NCI-H2107 treated with DMSO at 0.1 percent for 48 hours (cell line): Measurements from ENCODE around the gene ZNF654.
"Not testable (repeated sequence)": the region's sequence is repeated elsewhere in the genome, so short reads cannot be mapped to it uniquely, and the experiment has no call there.

Source experiments
- DNase-seq: peaks from one replicate; lab custom pipeline; 2025; ENCODE audit not compliant: unreplicated experiment; lab: John Stamatoyannopoulos, UW

Gene ZNF654

DNA sequence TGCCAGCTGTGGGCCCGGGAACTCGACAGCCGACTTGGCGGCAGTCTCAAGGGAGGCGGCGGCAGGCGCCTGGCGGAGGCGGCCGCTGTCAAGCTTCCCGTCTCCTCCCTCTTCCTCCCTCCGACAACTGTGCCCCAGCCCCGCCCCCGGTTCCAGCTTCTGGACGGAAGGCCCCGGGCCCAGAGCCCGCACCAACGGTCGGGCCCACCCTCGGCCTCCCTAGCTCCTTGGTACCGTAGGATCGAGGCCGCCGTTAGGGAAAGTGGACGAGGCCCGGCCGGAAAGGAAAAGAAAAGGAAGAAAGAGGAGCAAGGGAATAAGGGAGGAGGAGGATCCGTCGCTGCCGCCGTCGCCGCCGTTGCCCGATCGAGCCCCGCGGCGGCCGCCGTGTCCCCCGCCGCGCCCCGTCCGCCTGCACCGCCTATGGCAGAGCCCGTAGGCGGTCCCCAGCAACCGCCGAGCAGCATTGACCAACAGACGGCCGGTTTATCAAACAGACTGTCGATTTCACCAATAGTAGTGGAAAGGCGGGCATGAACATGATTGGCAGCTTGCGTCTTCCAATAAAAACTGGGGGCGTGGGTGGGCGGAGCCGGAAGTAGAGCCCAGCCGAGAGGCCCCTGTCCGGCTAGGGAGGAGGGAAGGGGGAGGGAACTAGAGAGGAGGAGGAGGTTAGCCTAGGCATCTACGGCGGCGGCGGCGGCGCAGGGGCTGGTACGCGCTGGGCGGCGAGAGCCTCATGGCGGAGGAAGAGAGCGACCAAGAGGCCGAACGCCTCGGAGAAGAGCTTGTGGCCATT is at the start of gene ZNF654, which contains the start of gene CGGBP1:
Gene ZNF654 (plus strand): TSS at position 675 of the 799 bp plus-strand sequence. CDS start 65 bp downstream, at position 740.
Gene CGGBP1 (minus strand): TSS at position 425 of the 799 bp plus-strand sequence. CDS start 3,029 bp downstream, outside the sequence.
- peak; percentile 99 for DNase-seq

DNA sequence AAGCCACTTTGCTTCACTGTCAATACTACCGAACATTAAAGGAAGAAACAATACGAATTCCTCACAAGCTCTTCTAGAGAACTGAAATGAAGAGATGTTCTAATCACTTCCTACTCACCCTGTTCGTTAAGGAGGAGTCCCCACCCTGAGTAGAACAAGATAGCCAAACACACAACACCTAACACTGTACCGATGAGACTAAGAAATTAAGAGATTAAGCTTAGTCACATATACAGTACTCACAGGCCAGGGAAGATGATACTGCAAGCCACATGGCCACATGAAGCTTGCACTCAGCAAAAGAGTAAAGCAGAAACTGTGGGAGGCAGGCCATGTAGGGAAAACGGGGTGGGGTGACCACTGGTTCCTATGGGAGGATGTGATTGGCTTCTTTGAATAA is 48.2 kb upstream of the ZNF654 start:
- DNase-seq: no peak

DNA sequence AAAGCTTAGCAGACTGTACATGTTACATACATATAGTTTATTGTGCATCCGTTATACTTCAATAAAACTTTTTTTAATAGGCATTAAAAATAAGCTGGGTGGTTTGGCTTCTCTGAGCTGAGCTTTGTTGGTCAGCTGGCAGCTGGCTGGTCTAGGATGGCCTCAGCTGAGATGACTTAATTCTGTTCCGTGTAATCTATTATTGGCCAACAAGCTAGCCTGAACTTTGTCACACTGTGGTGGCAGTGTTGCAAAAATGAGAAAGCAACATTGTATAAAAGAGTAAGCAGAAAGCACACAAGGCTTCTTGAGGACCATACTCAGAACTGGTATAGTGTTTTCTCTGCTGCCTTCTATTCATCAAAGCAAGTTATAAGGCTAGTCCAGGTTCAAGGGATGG is 45.5 kb upstream of the ZNF654 start:
- DNase-seq: no peak

DNA sequence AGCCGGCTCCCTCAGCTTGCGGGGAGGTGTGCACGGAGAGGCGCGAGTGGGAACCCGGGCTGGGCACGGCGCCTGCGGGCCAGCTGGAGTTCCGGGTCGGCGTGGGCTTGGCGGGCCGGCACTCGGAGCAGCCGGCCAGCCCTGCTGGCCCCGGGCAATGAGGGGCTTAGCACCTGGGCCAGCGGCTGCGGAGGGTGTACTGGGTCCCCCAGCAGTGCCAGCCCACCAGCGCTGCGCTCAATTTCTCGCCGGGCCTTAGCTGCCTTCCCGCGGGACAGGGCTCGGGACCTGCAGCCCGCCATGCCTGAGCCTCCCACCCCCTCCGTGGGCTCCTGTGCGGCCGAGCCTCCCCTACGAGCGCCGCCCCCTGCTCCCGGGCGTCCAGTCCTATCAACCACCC is 43.4 kb upstream of the ZNF654 start:
- not testable (repeated sequence) for DNase-seq

DNA sequence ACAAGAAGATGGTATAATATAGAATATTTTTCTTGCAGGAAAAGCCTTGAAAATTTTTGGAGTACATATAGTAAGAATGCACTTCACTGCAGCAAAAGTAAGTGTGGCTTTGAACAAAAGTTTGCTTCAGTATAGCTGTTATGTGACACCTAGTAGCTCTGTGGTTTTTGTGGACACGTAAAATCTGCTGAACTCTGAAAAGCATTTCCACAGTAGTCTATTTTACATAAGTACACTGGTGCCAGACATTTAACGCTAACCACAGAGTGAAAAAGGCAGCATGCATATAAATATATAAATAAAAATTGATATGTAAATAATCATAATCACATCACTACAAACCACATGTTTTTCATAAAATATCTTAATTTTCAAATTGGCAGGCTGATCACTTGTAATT is 40.0 kb upstream of the ZNF654 start:
- peak; percentile 83 for DNase-seq

DNA sequence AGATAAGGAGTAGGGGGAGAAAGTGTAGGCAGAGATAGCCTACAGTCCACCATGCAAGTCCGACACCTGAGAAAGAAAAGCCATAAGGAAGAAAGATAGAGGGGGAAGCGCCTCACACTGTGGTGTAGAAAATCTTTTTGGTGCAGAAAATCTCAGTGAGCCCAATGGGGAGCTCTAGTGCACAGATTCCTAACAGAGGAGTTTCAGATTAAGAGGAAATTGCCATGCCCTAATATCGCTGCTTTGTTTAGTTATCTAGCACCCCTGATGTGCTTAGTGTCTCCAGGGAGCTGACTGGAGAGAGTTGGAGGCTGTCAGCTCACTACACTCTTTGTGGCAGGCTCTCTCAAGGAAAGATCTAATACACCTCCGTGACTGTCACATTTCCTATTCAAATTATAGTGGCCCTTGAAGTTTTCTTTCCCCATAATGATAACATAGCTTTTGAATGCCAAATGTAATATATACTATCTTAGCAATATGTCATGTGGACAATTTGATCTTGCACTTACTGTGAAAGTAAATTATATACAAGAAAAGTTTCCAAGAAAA is 34.0 kb upstream of the ZNF654 start:
- DNase-seq: peak; percentile 69

DNA sequence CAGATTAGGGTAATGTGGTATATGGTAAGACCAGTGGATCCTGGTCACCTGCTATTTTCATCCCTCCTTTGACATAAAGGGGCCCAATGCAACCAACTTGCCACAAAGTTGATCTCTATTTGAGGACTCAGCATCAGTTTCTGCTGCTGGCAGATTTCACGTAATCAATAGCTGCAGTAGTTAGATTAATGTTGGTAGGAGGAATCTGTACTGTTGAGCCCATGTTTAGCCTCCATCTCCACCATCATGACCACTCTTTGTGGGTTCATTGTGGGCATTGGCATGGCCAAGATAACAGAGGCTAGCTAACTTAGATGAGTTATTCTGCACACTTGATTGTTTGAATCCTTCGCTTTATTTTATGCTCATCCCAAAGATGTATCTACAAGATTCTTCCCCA is 30.2 kb upstream of the ZNF654 start:
- DNase-seq: no peak

DNA sequence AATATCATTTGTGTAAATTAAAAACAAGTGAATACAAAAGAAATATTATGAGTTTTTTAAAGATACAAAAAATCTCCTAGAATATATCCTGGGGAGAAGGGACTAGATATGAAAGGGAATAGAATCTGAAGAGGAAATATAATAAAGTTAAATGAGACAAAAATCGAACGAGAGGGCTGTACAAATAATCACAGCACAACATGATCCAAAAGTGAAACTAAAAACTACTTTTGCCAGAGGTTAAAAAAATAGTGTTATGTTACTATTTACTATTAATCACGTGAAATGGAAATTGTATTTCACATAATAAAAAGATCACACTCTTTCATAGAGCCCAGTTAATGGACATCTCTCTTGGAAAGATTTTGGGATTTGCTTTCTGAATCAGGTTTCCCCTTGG is 28.8 kb upstream of the ZNF654 start:
- DNase-seq: no peak

DNA sequence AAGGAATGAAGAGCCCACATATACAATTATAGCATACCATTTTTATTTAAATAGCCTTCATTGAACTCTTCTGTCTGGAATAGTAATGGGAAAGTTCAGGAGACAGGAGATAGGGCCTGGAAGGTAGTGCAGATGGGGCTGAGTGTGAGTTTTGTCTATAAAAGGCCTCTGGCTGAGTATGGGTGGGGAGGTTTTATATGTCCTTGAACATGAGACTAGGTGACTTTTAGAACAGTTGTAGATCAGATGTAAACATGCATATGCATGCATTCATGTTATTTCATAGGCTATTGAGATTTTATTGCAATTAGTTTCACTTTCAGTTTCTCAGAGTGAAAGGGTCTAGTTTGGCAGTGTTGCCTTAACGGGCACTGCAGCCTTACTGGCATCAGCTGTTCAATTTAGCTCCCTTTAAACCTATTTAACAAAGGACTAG is 27.4 kb upstream of the ZNF654 start:
- peak; percentile 69 for DNase-seq

DNA sequence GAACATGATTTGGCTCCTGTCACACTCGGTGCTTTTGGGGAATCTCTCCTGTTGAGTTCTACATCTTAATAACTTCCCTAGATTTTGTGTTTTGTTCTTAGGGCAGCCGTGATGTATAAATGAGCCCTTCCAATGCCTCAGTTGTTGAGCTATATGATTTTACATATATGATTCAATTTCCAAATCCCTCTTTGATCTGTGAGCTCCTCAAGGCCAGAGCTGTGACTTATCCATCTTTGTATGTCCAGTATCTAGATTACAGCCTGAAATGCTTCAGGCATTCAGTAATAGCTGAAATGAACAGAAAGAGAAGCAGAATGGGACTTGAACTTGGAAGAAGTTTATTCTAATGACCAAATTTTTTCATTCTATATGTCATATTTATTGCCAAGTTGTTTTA is 26.8 kb upstream of the ZNF654 start:
- no peak for DNase-seq

DNA sequence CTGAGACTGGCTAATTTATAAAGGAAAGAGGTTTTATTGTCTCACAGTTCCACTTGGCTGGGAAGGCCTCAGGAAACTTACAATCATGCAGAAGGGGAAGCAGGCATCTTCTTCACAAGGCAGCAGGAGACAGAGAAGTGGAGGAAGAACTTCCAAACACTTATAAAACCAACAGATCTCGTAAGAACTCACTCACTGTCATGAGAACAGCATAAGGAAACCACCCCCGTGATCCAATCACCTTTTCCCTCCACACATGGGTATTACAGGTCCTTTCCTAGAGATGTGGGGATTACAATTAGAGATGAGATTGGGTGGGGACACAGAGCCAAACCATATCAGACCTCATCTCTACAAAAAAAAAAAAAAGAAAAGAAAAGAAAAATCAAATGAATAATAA is 26.0 kb upstream of the ZNF654 start:
- no peak for DNase-seq

DNA sequence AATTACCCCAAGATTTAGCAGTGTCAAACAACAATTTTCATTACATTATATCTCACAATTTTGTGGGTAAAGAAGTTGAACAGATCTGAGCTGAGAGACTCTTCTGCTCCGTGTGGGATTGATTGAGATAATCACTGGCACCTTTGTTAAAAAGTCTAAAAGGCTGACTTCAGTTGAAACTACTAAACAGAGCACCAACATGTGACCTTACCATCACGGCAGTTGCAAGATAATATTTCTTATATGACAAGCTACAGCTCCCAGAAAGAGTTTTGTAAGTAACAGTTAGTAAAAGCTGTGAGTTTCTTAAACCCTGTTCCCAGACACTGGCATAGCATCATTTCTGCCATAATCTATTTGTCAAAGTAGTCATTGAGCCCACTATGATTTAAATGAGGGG is 25.2 kb upstream of the ZNF654 start:
- DNase-seq: no peak

DNA sequence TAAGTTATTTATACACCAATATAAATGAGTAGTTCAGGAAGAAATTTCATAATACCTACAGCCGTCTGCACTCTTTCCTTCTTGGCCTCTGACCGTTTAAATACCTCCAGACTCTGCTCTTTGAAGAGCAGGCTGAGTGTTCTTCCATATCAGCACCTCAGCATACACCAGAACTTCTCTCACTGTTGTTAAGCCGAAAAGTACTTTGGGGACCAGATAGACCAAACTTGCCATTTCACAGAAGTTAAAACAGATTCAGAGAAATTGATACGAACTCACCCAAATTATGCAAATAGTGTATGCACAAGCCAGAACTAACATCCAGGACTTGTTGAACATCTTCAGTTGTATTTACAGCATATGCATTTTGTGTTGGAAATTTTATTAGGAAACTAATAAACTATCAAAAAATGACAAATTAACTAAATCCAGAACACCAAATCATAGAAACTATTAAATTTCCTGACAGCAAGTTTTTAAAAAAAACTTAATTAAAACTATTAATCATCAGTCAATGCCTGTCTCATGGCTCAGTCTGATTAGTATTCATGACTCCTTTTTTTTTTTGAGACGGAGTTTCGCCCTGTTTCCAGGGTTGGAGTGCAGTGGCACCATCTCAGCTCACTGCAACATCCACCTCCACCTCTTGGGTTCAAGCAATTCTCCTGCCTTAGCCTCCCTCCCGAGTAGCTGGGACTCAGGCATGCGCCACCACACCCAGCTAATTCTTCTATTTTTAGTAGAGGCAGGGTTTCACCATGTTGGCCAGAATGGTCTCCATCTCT is 24.4 kb upstream of the ZNF654 start:
- DNase-seq: no peak

DNA sequence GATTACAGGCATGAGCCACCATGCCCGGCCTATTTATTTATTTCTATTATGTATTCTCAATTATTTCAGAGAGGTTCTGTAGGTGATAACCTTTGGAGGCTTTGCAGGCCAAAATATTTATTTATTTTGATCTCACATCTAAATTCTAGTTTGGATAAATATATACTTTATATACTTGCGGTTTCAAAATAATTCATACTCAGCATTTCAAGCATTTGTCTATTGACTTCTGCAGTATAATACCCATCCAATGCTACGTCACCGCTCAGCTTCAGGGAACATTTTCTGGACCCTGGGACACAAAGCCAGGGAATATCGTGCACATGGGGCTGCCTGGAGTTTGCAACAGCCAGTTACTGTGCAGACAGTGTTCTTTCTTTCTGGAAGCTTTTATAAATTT is 22.8 kb upstream of the ZNF654 start:
- DNase-seq: no peak

DNA sequence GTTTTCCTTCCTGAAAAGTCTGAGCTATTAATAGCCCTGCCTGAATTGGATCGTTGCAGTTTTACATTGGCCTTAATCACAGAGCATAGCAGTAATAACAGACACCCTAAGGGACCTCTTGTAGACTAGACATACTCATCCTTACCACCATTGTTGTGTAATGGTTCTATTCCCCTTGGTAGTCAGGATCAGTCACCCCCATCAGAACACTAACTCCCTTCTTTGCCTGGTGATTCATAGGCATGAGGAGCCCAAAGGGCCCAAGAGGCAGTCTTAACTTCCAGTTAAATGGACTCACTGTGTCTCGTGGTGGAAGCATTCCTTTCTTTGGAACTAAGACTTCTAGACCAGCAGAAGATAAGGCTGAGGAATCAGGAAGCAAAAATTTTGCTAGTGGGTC is 20.5 kb upstream of the ZNF654 start:
- DNase-seq: no peak

DNA sequence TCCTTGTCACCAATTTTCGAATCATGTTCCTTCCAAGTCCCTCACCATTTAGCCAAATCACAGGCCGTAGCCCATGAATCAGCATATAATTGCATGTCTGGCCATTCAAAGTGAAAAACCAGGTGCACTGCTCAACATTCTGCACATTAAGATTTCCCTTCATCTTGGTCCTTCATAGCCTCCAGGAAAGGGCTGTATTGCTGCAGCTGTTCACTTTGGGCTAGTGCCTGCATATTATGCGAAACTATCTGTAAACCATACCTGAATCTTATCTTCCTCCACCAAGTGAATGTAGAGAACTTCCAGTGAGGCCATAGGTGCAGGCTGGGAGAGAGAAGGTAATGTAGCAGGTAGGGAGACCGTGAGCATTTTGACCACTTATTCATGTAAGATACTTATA is 18.5 kb upstream of the ZNF654 start:
- DNase-seq: no peak

DNA sequence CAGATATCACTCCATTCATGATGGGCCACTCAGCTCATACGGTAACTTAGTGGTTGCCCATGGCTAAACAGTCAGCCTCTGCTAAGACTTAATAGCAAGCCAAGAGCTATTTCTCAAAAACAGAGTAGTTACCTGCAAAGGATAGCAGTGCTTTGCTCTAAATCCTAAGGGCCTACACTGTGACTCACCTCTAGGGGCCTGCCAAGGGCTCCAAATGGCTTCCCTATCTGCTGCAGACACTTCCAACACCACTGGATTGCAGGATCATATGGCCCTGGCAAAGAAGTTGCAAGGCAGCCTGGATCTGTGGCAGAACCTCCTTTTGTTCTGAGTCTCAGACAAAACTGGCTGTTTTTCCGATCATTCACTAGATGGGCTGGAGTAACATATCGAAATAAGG is 18.1 kb upstream of the ZNF654 start:
- DNase-seq: no peak

DNA sequence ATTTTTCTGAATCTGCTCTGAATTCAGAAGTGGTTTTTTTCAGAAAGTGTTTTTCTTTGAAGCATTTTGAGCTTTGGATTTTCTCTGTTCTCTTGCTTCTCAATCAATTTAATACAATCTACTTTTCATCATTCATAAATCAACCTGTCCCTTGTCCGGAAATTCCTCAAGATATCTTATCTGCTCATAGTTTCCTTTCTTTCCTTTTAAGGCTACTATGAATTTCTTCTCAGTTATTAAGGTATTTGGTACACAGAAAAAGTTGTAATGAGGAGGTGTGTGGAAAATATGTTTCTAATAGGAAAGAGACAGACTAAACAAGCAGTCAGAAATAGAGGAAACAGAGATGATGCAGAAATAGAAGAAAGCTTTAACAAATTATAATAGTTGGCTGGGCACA is 14.6 kb upstream of the ZNF654 start:
- DNase-seq: no peak

DNA sequence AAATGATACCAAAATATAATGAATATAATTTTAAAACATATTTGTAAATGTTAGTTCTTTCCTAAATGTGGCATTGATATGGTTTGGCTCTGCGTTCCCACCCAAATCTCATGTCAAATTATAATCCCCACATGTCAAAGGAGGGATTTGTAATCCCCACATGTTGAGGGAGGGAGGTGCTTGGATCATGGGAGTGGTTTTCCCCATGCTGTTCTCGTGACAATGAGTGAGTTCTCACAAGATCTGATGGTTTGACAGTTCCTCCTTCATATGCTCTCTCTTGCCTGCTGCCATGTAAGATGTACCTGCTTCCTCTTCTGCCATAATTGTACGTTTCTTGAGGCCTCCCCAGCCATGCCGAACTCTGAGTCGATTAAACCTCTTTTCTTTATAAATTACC is 12.3 kb upstream of the ZNF654 start:
- DNase-seq: no peak

DNA sequence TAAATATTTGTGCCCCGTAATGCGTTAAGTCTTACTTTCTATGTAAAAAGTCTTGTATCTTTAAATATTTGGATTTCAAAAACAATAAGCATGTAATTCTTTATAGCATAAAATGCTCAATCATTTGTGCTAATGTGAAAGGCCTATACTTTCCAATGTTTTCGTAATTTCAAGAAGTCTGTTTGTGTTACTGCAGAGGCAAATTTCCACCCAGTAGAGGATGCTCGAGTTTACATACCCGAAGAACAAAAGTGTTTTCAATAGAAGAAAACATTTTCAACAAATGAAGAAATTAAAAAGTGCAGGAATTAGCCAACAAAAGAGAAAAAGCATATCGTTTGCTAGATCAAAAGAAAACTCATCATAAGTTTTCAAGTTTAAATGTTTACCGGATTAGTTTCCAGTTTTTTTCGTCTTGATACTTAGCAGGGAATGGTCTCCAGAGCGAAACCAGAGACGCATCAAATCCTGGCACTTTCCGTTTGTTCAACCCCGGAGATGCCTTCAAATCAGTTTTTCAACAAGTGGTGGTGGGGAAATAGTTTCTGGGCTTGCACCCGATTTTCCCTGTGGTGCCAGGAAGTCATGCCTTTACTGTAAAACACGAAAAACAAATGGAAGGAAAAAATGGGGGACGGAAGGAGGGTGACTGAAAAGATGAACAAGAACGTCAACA is 1.3 kb upstream of the ZNF654 start:
- DNase-seq: peak; percentile 36

DNA sequence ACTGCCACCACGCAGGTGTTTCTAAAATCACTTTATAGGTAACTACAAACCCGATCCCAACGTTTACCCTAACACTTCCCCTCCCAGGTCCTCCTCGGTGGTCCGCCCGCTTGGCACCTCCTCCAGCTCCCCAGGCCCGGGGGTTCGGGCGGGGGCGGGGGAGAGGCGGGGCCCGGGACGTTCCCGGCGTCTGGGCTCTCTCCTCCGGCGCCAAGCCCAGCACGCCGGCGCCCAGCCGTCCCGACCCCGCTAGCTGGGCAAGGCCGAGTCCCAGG is 812 bp upstream of the ZNF654 start:
- DNase-seq: no peak
